Neuron (in vitro differentiated cells): ENCODE data around the gene SEC14L5.
A peak's percentile ranks its signal among the peaks of the same experiment; 100 is the strongest.

Experiments used
- H2AFZ ChIP-seq: one replicate; pipeline ENCODE4 v1.6.1; 2013; ENCODE audit warnings: low read depth, mild to moderate bottlenecking, inconsistent platforms, low read length, moderate library complexity
- H3K27me3 ChIP-seq: one replicate; pipeline ENCODE4 v1.6.1; 2013; ENCODE audit warnings: low read length; ENCODE audit not compliant: insufficient read depth
- H3K36me3 ChIP-seq: one replicate; pipeline ENCODE4 v1.6.1; 2013; ENCODE audit warnings: low read length; ENCODE audit not compliant: insufficient read depth
- H3K4me1 ChIP-seq: one replicate; pipeline ENCODE4 v1.6.1; 2013; ENCODE audit warnings: low read length; ENCODE audit not compliant: insufficient read depth
- H3K4me3 ChIP-seq: 2 replicates; pipeline ENCODE4 v1.5.1; 2013; ENCODE audit warnings: mild to moderate bottlenecking, low read length, moderate library complexity
- H3K9me3 ChIP-seq: one replicate; pipeline ENCODE4 v1.6.1; 2013; ENCODE audit warnings: low read length

SEC14L5 gene

GRCh38 chr16:4957720-4958509 is at the start of gene SEC14L5:
SEC14L5 (plus strand) TSS chr16:4958330; CDS start chr16:4959324, 994 bp downstream.
- H3K4me3 ChIP-seq: peak within 1 kb of the TSS; percentile 48
- H3K36me3 ChIP-seq: no peaks in the 10 kb centered on the region
- H3K4me1 ChIP-seq: peaks cover 14% of the 10 kb centered on the region
- H2AFZ ChIP-seq: peak within 1 kb of the TSS; percentile 90
- H3K9me3 ChIP-seq: no peaks in the 10 kb centered on the region
- H3K27me3 ChIP-seq: peaks cover 6% of the 10 kb centered on the region

GRCh38 chr16:4908854-4909401 is 49.2 kb upstream of the SEC14L5 start:
- Histone ChIP-seq H3K9me3 (no peaks in the 10 kb centered on the region), H2AFZ (no peak overlapping the region), H3K36me3 (no peaks in the 10 kb centered on the region), H3K4me3 (no peak overlapping the region), H3K4me1 (no peaks in the 10 kb centered on the region), H3K27me3 (peaks cover 2% of the 10 kb centered on the region)

- H3K36me3 ChIP-seq: no peaks in the 10 kb centered on the region
- no peak overlapping the region for H2AFZ ChIP-seq
- no peak overlapping the region for H3K4me3 ChIP-seq
- H3K27me3 ChIP-seq: peaks cover 2% of the 10 kb centered on the region
- H3K4me1 ChIP-seq: no peaks in the 10 kb centered on the region
- no peaks in the 10 kb centered on the region for H3K9me3 ChIP-seq
Observed at GRCh38 chr16:4909825-4910224, 48.3 kb upstream of the SEC14L5 start.

GRCh38 chr16:4910828-4911227 is 47.3 kb upstream of the SEC14L5 start:
- H2AFZ ChIP-seq: no peak overlapping the region
- H3K27me3 ChIP-seq: peaks cover 2% of the 10 kb centered on the region
- H3K4me3 ChIP-seq: no peak overlapping the region
- no peaks in the 10 kb centered on the region for H3K4me1 ChIP-seq
- no peaks in the 10 kb centered on the region for H3K36me3 ChIP-seq
- no peaks in the 10 kb centered on the region for H3K9me3 ChIP-seq

- peaks cover 2% of the 10 kb centered on the region for H3K27me3 ChIP-seq
- H2AFZ ChIP-seq: no peak overlapping the region
- H3K4me1 ChIP-seq: no peaks in the 10 kb centered on the region
- H3K36me3 ChIP-seq: no peaks in the 10 kb centered on the region
- H3K4me3 ChIP-seq: no peak overlapping the region
- H3K9me3 ChIP-seq: no peaks in the 10 kb centered on the region
Observed at GRCh38 chr16:4911970-4912386, 46.2 kb upstream of the SEC14L5 start.

DNA sequence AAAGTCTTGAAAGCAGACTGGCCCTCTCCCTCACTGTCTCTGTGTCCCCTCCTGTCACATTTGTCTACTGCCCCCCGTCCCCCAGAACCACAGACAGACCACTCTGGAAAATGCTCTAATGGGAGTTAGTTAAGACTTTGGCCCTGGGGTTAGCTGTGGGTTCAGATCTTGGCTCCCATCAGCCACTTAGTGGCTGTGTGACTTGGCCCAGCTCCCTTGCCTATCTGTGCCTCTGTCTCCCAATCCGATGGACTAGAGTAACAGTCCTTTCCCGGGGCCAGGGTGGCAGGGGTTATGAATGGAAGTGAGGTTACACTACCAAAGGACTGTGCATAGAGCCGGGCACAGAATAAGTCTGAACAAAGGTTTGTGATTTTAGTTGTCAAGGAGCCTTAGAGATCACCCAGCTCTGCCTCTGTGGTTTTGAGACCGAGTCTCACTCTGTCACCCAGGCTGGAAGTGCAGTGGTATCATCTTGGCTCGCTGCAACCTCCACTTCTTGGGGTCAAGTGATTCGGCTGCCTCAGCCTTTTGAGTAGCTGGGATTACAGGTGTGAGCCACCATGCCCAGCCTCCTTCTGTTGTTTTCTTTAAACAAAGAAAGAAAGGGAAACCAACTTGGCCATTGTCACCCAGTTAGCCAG is 44.9 kb upstream of the SEC14L5 start:
- Histone ChIP-seq H3K27me3 (peaks cover 2% of the 10 kb centered on the region), H3K36me3 (no peaks in the 10 kb centered on the region), H2AFZ (no peak overlapping the region), H3K4me3 (no peak overlapping the region), H3K4me1 (no peaks in the 10 kb centered on the region), H3K9me3 (no peaks in the 10 kb centered on the region)

GRCh38 chr16:4913774-4914525 is 44.2 kb upstream of the SEC14L5 start:
- Histone ChIP-seq H2AFZ (no peak overlapping the region), H3K9me3 (no peaks in the 10 kb centered on the region), H3K27me3 (peaks cover 2% of the 10 kb centered on the region)

DNA sequence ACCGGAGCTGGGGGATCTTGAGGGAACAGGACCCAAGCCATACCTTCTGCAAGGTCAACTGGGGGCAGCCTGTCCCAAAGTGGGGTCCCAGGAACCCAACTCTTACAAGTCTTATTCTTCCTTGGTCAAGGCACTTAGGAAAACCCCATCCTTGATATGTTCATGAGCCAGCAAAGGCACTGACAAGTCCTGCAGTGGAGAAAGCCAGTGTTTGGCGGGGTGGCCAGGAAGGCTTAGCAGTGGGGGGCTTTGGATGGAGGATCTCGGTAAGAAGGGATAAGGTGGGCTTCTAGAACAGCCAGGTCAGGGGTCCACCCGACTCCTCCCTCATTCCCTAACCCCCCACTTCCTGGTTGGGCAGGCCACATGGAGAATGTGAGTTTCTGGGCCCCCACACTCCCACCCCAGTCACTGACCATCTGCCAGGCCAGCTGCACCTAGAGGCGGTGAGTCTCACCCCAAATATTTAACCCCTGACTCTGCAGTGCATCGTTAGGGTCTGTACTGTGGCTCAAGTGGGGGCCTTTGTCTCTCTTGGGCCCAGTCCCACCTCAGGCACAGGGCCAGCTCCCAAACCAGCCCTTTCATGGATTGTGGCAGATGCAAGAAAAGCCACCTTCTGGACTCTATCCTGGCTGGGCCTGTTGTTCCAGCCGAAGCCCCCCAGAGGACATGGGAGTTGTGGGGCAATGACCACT is 43.5 kb upstream of the SEC14L5 start:
- H3K36me3 ChIP-seq: no peaks in the 10 kb centered on the region
- H3K9me3 ChIP-seq: no peaks in the 10 kb centered on the region
- H3K4me3 ChIP-seq: no peak overlapping the region
- H2AFZ ChIP-seq: no peak overlapping the region
- peaks cover 2% of the 10 kb centered on the region for H3K27me3 ChIP-seq
- H3K4me1 ChIP-seq: no peaks in the 10 kb centered on the region

More at GRCh38 chr16:4913774-4914525, 44.2 kb upstream of the SEC14L5 start:
- Histone ChIP-seq H3K36me3 (no peaks in the 10 kb centered on the region), H3K4me1 (no peaks in the 10 kb centered on the region), H3K4me3 (no peak overlapping the region)

- peaks cover under 1% of the 10 kb centered on the region for H3K27me3 ChIP-seq
- no peaks in the 10 kb centered on the region for H3K36me3 ChIP-seq
- H3K4me3 ChIP-seq: no peak overlapping the region
- no peaks in the 10 kb centered on the region for H3K9me3 ChIP-seq
- no peak overlapping the region for H2AFZ ChIP-seq
- H3K4me1 ChIP-seq: no peaks in the 10 kb centered on the region
Observed at GRCh38 chr16:4915226-4915761, 42.8 kb upstream of the SEC14L5 start.

- Histone ChIP-seq H3K4me1 (no peaks in the 10 kb centered on the region), H3K9me3 (no peaks in the 10 kb centered on the region), H3K36me3 (no peaks in the 10 kb centered on the region), H3K27me3 (no peaks in the 10 kb centered on the region), H2AFZ (no peak overlapping the region), H3K4me3 (no peak overlapping the region)
Observed at GRCh38 chr16:4917117-4917516, 41.0 kb upstream of the SEC14L5 start.

- no peak overlapping the region for H2AFZ ChIP-seq
- no peaks in the 10 kb centered on the region for H3K4me1 ChIP-seq
- no peaks in the 10 kb centered on the region for H3K36me3 ChIP-seq
- no peak overlapping the region for H3K4me3 ChIP-seq
- no peaks in the 10 kb centered on the region for H3K9me3 ChIP-seq
- H3K27me3 ChIP-seq: peaks cover 2% of the 10 kb centered on the region
Observed at GRCh38 chr16:4918781-4919251, 39.3 kb upstream of the SEC14L5 start.

GRCh38 chr16:4920826-4921225 is 37.3 kb upstream of the SEC14L5 start:
- no peaks in the 10 kb centered on the region for H3K4me1 ChIP-seq
- peaks cover 2% of the 10 kb centered on the region for H3K27me3 ChIP-seq
- H3K9me3 ChIP-seq: no peaks in the 10 kb centered on the region
- no peaks in the 10 kb centered on the region for H3K36me3 ChIP-seq
- H3K4me3 ChIP-seq: no peak overlapping the region
- no peak overlapping the region for H2AFZ ChIP-seq
